ENCODE measurements around the gene EEF1AKMT3. TPM values are rescaled to one million over a fixed set of nuclear protein-coding genes. Genes with fewer than 3 reads are reported as not detected.

Gene EEF1AKMT3
- total and polyA plus RNA-seq, 4 donors: 1.5 to 6.4 (median 2.1) TPM

GRCh38 chr12:57739387-57739786 lies 33.0 kb upstream of the EEF1AKMT3 start:
- TF ChIP-seq REST (IDR thresholded peaks at IDR 0.05): no peak
- TF ChIP-seq EGR1 (IDR thresholded peaks at IDR 0.05; ENCODE audit: low read depth in 2 of 2): no peak
- no peak for TF ChIP-seq SP1 (IDR thresholded peaks at IDR 0.05)
- no peak for TF ChIP-seq GABPA (IDR thresholded peaks at IDR 0.05 in 1 of 2, conservative IDR thresholded peaks at IDR 0.05 in 1 of 2)
- TF ChIP-seq JUND (IDR thresholded peaks at IDR 0.05): no peak
- TF ChIP-seq ATF3 (IDR thresholded peaks at IDR 0.05): no peak
- no peak for TF ChIP-seq ZBTB33 (IDR thresholded peaks at IDR 0.05)
- TF ChIP-seq NR2F2 (IDR thresholded peaks at IDR 0.05): no peak
- no peak for TF ChIP-seq RXRA (IDR thresholded peaks at IDR 0.05)
- TF ChIP-seq TAF1 (conservative IDR thresholded peaks at IDR 0.05): no peak
- no peak for TF ChIP-seq RAD21 (IDR thresholded peaks at IDR 0.05)
- TF ChIP-seq CTCF (IDR thresholded peaks at IDR 0.05; ENCODE audit: low read depth, low read length, missing input control): no peak
- no peak for TF ChIP-seq YY1 (IDR thresholded peaks at IDR 0.05)
- no peak for TF ChIP-seq FOXA2 (IDR thresholded peaks at IDR 0.05)
- no peak for TF ChIP-seq FOXA1 (IDR thresholded peaks at IDR 0.05)
- H3K9ac ChIP-seq (ENCODE audit: low read depth in 1 of 2, low read length in 2 of 2): no peak overlapping the region
- no peaks in the 10 kb centered on the region for H3K9me3 ChIP-seq (ENCODE audit: control insufficient read depth in 4 of 4, low read length in 3 of 4)
- no peak overlapping the region for H3K27ac ChIP-seq (ENCODE audit: low read depth in 1 of 2, low read length in 2 of 2)
- H3K36me3 ChIP-seq (ENCODE audit: control insufficient read depth in 4 of 4, insufficient read depth in 3 of 4, low read depth in 1 of 4, low read length in 3 of 4): no peaks in the 10 kb centered on the region
- no peak for DNase-seq (ENCODE audit: low spot score)
- H3K4me1 ChIP-seq (ENCODE audit: control insufficient read depth in 4 of 4, insufficient read depth in 4 of 4, low read length in 3 of 4): peaks cover 3 to 26% (median 15%) of the 10 kb centered on the region in 4 donors
- H3K27me3 ChIP-seq (ENCODE audit: control insufficient read depth in 4 of 4, insufficient read depth in 4 of 4, low read length in 3 of 4): peaks cover 0 to 10% (median 4%) of the 10 kb centered on the region in 4 donors
- WGBS: 33% methylated on average over 7 of the region's 7 CpGs
- no peak overlapping the region for H3K4me3 ChIP-seq (ENCODE audit: low read depth in 1 of 3, low read length in 3 of 3)

- no peak for DNase-seq (ENCODE audit: low spot score)
- 52% methylated on average over 10 of the region's 10 CpGs for WGBS
- Histone ChIP-seq H3K4me1 (ENCODE audit: control insufficient read depth in 4 of 4, insufficient read depth in 4 of 4, low read length in 3 of 4) (peaks cover 2 to 26% (median 15%) of the 10 kb centered on the region in 4 donors), H3K9me3 (ENCODE audit: control insufficient read depth in 4 of 4, low read length in 3 of 4) (no peaks in the 10 kb centered on the region), H3K36me3 (ENCODE audit: control insufficient read depth in 4 of 4, insufficient read depth in 3 of 4, low read depth in 1 of 4, low read length in 3 of 4) (no peaks in the 10 kb centered on the region), H3K4me3 (ENCODE audit: low read depth in 1 of 3, low read length in 3 of 3) (no peak overlapping the region), H3K27ac (ENCODE audit: low read depth in 1 of 2, low read length in 2 of 2) (no peak overlapping the region), H3K9ac (ENCODE audit: low read depth in 1 of 2, low read length in 2 of 2) (no peak overlapping the region), H3K27me3 (ENCODE audit: control insufficient read depth in 4 of 4, insufficient read depth in 4 of 4, low read length in 3 of 4) (peaks cover 0 to 10% (median 4%) of the 10 kb centered on the region in 4 donors)
- TF ChIP-seq FOXA2 (IDR thresholded peaks at IDR 0.05) (no peak), GABPA (IDR thresholded peaks at IDR 0.05 in 1 of 2, conservative IDR thresholded peaks at IDR 0.05 in 1 of 2) (no peak), JUND (IDR thresholded peaks at IDR 0.05) (no peak), EGR1 (IDR thresholded peaks at IDR 0.05; ENCODE audit: low read depth in 2 of 2) (no peak), HNF4A (conservative IDR thresholded peaks at IDR 0.05) (no peak), FOXA1 (IDR thresholded peaks at IDR 0.05) (no peak), ZBTB33 (IDR thresholded peaks at IDR 0.05) (no peak), SP1 (IDR thresholded peaks at IDR 0.05) (no peak), YY1 (IDR thresholded peaks at IDR 0.05) (no peak), MAX (IDR thresholded peaks at IDR 0.05) (no peak), CTCF (IDR thresholded peaks at IDR 0.05; ENCODE audit: low read depth, low read length, missing input control) (no peak), RAD21 (IDR thresholded peaks at IDR 0.05) (no peak)
Measured at GRCh38 chr12:57739914-57740538, 32.4 kb upstream of the EEF1AKMT3 start.

Measured in liver (tissue), 9 donors.